Loucy (cell line): ENCODE results near the gene CFAP53.

Experiments used
- CTCF ChIP-seq: fragments of 200-600 bp; sonication (generic); conservative IDR thresholded peaks from 2 replicates; pipeline ENCODE4 v1.5.1; 2014; ENCODE audit warnings: mild to moderate bottlenecking, antibody characterized with exemption, low read length
- EZH2phosphoT487 ChIP-seq: fragments of 200-600 bp; IDR thresholded peaks from 2 replicates; pipeline ENCODE4 v1.6.1; 2018; ENCODE audit warnings: antibody characterized with exemption, mild to moderate bottlenecking, moderate library complexity, borderline replicate concordance

GRCh38 chr18:50277942-50278341 is 11.6 kb upstream of the CFAP53 start:
- TF ChIP-seq CTCF (no peak), EZH2phosphoT487 (no peak)
